ENCODE data around the gene MEGF6. TPM values are rescaled to one million over a fixed set of nuclear protein-coding genes. Genes with fewer than 3 reads are reported as not detected.

Gene MEGF6
- total and polyA plus RNA-seq, 11 donors, result 1.9 to 16.2 (median 5.1) TPM

- ATAC-seq, result no peak
- Histone ChIP-seq H3K9me3 (no peaks in the 10 kb centered on the region), H3K27ac (no peak overlapping the region), H3K4me1 (peaks cover 0 to 7% (median 0%) of the 10 kb centered on the region in 12 donors), H3K27me3 (peaks cover under 1 to 32% (median 7%) of the 10 kb centered on the region in 9 donors), H3K36me3 (no peaks in the 10 kb centered on the region), H3K4me3 (no peak overlapping the region)
- intact Hi-C loops (cut with DNase I), result no loop called here
- peak in 1 of 5 donors; percentile 3 for DNase-seq
- TF ChIP-seq CTCF (IDR thresholded peaks at IDR 0.05) (no peak), POLR2A (IDR thresholded peaks at IDR 0.05) (no peak)
- WGBS, 4 donors, result 59 to 69% (median 62%) methylated on average over 14 of the region's 14 CpGs
These were observed 46.9 kb upstream of the MEGF6 start for GRCh38 chr1:3658231-3658615.

- H3K9me3 ChIP-seq, result no peaks in the 10 kb centered on the region
- DNase-seq (peak in 1 of 5 donors; percentile 24), ATAC-seq (no peak)
- peaks cover 0 to 12% (median under 1%) of the 10 kb centered on the region in 12 donors for H3K4me1 ChIP-seq
- no peak overlapping the region for H3K27ac ChIP-seq
- no peak overlapping the region for H3K4me3 ChIP-seq
- intact Hi-C loops (cut with DNase I), result no loop called here
- TF ChIP-seq POLR2A (IDR thresholded peaks at IDR 0.05) (no peak), CTCF (IDR thresholded peaks at IDR 0.05) (no peak)
- 74 to 83% (median 82%) methylated on average over 22 to 26 of the region's 26 CpGs for WGBS, 4 donors
- H3K27me3 ChIP-seq, result peaks cover 6 to 37% (median 12%) of the 10 kb centered on the region in 9 donors
- no peaks in the 10 kb centered on the region for H3K36me3 ChIP-seq
These were observed 46.4 kb upstream of the MEGF6 start for GRCh38 chr1:3657578-3658230.

GRCh38 chr1:3657096-3657475 lies 45.8 kb upstream of the MEGF6 start:
- no peaks in the 10 kb centered on the region for H3K36me3 ChIP-seq
- ATAC-seq (no peak), DNase-seq (peak in 1 of 5 donors; percentile 6)
- H3K4me1 ChIP-seq, result peaks cover 0 to 16% (median 3%) of the 10 kb centered on the region in 12 donors
- H3K4me3 ChIP-seq, result no peak overlapping the region
- no peaks in the 10 kb centered on the region for H3K9me3 ChIP-seq
- TF ChIP-seq POLR2A (IDR thresholded peaks at IDR 0.05) (no peak), CTCF (IDR thresholded peaks at IDR 0.05) (no peak)
- WGBS, 4 donors, result 80 to 84% (median 82%) methylated on average over 6 of the region's 6 CpGs
- peaks cover 11 to 43% (median 17%) of the 10 kb centered on the region in 9 donors for H3K27me3 ChIP-seq
- no peak overlapping the region for H3K27ac ChIP-seq
- intact Hi-C loops (cut with DNase I), result no loop called here

- Histone ChIP-seq H3K4me1 (peaks cover 0 to 21% (median 7%) of the 10 kb centered on the region in 12 donors), H3K27ac (no peak overlapping the region), H3K9me3 (no peaks in the 10 kb centered on the region), H3K4me3 (no peak overlapping the region), H3K36me3 (no peaks in the 10 kb centered on the region), H3K27me3 (peaks cover 14 to 49% (median 22%) of the 10 kb centered on the region in 9 donors)
- no peak for ATAC-seq
- no peak for DNase-seq
- no peak for TF ChIP-seq CTCF (IDR thresholded peaks at IDR 0.05)
- no peak for TF ChIP-seq POLR2A (IDR thresholded peaks at IDR 0.05)
- WGBS, 4 donors, result 83 to 93% (median 91%) methylated on average over 10 to 13 of the region's 13 CpGs
- intact Hi-C loops (cut with DNase I), result no loop called here
These were observed 45.3 kb upstream of the MEGF6 start for GRCh38 chr1:3656450-3657095.

Measured in heart left ventricle (tissue), 16 donors.